Mammary epithelial cell (primary cell): ENCODE measurements around the gene CLEC2B.

ENCODE experiments used
- CTCF ChIP-seq, 2 donors: IDR thresholded peaks in 1 of 2; conservative IDR thresholded peaks in 1 of 2; 2 replicates each; pipeline ENCODE4 v1.5.1; 2011 to 2012; ENCODE audit warnings: inconsistent platforms in 2 of 2, low read length in 2 of 2, mild to moderate bottlenecking in 2 of 2, control low read depth in 1 of 2, low read depth in 1 of 2; ENCODE audit not compliant: insufficient read depth in 1 of 2; ENCODE audit errors: extremely low read depth in 1 of 2
- EZH2 ChIP-seq: IDR thresholded peaks from 2 replicates; pipeline ENCODE4 v1.6.1; 2012; ENCODE audit warnings: low read length, inconsistent platforms, borderline replicate concordance

- TF ChIP-seq CTCF (conservative IDR thresholded peaks at IDR 0.05 in 1 of 2, IDR thresholded peaks at IDR 0.05 in 1 of 2; ENCODE audit: extremely low read depth in 1 of 2, insufficient read depth in 1 of 2, low read depth in 1 of 2, low read length in 2 of 2) (no peak), EZH2 (no peak)
These were observed 14.0 kb upstream of the CLEC2B start for GRCh38 chr12:9883175-9883574.
